HG02759 (cell line): Measurements from ENCODE around the gene ENSA.
"Not testable (repeated sequence)": the region's sequence is repeated elsewhere in the genome, so short reads cannot be mapped to it uniquely, and the experiment has no call there.

Experiments used
- ATAC-seq: cut with Tn5 transposase; IDR thresholded peaks from one replicate; pipeline ENCODE4 v1.9.1; 2021; ENCODE audit warnings: mild to moderate bottlenecking, moderate library complexity; ENCODE audit not compliant: unreplicated experiment

ENSA gene

DNA sequence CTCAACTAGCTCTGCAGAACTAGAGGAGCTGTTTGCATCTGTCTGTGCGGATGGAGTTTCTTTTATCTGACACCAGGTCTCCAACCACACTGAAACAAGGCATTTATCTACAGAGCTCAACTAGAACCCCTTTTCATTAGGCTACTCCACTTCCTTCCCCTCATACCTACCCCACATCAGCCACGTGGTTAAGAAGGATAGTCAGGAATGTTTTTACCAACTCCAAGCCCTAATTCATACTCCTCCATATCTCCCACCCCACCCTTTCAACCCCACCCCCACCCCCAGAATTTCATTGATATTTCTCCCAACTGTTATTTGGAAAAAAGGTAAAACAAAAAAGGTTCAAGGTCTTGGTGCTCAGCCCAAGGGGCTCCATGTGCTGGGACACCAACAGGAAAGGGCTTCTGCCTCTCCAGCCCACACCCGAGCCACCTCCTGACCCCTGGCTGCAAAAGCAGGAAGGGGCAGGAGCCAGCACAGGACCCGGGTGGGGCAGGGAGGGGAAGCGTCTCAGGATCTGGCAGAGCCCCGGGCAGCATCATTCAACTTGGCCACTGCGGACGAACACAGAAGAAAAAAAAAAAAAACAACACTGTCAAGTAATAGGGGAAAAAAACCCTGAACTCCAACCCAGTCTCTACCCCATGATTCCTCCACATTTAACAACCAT is 7.0 kb downstream of the ENSA start:
- ATAC-seq: no peak

DNA sequence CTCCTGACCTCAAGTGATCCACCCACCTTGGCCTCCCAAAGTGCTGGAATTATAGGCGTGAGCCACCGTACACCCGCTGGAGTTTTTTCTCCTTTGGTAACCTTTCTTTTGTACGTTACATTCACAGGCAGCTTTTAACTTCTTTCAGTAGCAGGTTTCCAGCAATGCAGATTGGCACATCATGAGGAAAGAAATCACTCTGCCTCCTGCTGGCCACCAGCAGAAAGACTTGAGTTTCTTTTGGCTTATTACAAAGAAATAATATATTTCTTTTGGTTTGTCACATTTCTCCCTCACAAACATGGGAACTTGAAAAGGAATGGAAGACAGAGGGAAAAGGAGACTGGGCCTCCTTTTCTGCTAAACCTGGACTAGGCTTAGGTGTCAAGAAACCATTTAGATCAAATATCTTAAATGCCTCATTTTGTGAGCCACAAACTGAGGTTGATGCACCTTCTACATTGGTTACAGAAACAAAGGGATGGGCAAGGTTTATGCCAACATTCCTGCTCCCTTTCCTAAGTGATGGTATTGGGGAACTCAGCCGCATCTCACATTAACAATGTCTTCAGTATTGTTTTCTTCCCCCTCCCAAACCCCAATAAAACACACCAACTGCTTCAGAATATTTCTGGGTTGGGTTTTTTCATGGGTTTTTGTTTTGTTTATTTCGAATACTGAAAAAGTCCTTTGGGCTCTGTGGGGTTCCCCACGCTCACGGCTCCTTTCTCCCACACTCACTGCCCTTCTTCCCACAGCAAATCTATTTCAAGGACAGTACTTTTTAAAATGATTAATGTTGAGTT is 7.7 kb downstream of the ENSA start:
- no peak for ATAC-seq

DNA sequence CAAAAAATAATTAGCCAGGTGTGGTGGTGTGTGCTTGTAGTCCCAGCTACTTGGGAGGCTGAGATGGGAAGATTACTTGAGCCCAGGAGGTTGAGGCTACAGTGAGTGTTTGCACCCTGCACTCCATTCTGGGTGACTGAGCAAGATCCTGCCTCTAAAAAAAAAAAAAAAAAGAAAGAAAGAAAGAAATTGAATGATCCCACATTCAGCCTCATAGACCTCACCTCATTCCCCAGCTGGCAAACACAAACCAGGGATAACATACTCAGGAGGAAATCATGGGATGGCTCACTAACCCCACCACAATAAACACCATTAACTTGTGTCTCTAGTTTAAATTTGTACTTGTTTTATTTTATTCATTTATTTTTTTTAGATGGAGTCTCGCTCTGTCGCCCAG is 8.5 kb downstream of the ENSA start:
- no peak for ATAC-seq

DNA sequence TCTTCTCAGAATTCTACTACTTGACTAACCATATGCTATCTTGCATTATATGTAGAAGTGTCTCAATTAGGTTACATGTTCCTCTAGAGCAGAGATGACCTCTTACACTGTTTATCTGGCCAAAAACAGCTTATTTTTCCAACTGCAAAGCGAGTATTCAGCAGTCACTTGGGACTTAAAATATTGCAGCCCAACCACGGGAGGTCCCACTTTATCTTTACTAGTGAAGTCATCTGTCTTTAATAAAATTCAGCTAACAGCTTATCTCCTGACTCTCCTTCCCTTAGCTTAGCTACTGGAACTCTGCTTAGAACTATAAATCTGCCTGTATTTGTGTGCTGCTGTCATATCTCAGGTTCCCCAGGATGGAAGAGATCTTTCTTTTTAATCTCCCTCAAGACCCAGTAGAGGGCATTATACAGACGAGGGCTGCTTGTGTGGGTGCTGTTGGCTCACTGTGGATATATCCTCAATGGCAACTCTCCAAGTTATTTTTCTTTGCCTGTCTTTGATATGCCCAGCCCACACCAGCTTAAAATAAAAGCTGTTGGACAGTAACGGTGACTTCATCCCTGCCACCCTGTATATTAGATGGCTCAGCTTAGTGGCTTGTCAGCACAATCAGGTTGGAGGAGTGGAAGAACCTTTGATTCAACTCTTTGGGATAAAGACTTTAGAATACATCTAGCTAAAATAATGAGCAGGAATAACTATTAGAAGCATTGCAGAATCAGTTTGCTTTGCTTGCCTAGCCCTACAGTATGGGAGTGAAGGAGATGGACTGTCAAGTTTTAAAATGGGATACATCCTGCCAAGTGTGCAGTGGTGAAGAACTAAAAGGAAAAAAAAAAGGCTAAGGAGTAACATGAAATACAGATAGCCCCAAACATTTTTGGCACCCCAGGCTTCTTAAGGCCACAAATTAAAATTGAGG is 9.6 kb downstream of the ENSA start:
- no peak for ATAC-seq

DNA sequence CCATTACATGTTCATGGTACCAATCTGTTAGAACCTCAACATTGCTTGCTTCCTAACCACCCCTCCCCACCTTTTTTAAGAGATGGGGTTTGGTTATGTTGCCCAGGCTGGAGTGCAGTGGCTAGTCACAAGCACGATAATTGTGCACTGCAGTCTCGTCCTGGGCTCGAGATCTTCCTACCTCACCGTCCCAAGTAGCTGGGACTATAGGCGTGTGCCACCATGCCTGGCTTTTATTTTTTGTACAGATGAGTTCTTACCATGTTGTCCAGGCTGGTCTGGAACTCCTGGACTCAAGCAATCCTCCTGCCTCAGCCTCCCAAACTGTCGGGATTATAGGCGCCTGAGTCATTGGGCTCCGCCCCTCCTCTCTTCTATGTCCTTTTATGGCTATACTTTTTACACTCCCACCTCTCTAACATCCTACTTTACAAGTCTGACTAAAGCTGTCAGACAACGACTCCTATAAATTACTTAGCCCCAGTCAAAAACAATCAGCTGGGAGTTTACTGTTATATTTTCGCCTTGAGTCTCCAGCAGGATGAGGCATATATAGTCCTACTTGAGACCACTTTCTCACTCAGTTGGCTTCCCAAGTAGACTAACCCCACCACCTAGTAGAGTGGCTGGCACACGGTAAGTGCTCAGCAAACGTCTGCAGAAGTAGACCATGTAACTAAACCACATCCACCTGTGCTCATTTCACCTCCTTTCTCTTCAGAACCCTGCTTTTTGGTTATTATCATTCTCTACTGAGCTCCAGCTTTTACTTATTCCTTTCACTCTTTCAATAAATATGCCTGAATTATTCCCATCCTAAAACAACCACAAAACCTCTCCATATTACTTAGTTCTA is 13.8 kb downstream of the ENSA start:
- no peak for ATAC-seq

DNA sequence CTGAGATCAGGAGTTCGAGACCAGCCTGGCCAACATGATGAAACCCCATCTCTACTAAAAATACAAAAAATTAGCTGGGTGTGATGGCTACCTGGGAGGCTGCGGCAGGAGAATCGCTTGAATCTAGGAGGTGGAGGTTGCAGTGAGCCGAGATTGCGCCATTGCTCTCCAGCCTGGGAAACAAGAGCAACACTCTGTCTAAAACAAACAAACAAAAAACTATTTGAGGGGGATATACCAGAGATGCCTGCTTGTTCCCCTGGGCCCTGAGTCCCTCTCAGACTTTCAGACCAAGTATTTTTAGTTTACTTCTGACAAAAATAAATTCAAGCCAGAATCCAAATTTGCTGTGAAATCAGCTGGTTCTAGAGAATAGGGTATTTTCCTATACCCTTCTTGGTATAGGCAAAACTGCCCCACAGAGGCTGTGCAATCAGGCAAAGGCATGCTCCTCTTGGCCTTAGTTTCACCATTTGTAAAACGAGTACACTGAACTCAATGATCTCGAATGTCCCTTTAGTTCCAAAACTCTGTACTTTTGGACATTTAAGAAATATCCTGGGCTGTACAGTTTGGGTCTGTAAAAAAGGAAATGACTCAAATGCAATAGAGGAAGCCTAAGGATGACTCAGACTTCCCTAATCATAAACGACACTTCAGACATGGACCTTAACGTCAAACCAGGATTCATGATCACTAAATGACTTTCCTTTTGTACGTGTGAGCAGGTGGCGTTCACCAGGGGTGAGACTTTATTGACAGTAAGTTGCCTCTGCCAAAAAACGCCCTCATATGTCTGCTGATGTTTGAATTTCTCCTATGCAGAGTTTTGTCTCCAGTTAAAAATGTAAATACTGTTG is 16.1 kb downstream of the ENSA start:
- peak; percentile 51 for ATAC-seq

DNA sequence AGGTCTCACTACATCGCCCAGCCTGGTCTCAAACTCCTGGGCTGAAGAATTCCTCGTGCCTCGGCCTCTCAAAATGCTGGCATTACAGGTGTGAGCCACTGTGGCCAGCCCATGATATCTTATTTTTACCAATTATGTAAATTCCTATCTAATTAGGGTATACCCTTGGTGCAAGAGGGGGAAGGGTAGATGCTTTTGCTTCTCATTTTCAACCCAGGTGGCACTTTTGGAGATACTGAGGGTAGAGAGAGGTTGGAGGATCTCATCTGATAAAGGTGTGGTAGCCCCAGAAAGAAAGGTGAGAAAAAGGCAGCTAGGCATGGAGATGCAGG is 17.4 kb downstream of the ENSA start:
- ATAC-seq: no peak

DNA sequence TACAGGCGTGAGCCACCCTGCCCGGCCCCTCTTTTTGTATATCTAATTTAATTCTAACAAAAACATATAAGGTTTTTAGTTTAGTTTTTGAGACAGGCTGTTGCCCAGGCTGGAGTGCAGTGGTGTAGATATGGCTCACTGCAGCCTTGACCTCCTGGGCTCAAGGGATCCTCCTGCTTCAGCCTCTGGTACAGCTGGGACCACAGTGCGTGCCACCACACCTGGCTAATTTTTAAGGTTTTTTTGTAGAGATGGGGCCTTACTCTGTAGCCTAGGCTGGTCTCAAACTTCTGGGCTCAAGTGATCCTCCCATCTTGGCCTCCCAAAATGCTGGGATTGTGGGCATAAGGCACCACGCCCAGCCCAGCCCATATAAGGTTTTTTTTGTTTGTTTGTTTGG is 18.8 kb downstream of the ENSA start:
- no peak for ATAC-seq

DNA sequence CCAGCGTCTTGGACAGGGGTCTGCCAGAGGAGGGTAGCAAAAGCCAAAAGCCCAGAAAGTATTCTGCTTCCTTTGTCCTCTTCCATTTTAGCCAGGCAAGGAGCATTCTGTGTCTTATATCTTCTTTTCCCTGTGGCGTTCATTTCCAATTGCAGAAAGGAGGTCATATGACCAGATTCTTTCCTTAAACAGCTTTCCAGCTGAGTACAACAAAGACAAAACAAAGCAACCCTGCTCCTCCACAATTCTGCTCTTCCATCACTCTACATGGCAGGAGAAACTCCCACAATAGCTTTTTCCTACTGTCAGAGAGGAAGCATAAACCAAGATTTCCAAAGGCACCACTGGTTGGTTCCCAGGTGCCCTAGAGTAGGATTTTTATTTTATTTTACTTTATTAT is 19.7 kb downstream of the ENSA start:
- no peak for ATAC-seq

DNA sequence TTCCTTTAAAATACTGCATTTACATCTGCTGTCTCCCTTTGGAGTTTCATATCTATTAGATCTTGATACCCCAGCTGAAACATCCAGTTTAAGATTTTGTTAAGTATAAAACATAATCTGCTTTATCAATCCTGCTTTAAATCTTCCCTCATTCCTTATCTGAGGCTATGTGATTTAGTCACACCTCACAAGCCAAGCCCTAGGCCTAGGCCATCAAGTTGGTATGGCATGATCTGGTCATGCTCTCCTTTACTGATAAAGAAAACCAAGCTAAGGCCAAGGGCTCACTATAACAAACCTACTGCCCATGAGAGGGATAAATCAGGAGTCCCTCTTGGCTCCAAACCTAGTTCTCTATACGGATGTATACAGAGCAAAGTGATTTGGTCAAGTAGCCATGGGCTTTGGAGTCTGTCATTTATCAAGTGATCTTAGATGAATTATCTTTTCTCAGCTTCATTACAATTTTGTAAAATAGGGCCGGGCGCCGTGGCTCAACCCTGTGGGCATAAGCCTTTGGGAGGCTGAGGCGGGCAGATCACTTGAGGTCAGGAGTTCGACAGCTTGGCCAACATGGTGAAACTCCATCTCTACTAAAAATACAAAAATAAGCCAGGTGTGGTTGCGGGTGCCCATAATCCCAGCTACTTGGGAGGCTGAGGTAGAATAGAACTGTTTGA is 22.8 kb downstream of the ENSA start:
- ATAC-seq: no peak

DNA sequence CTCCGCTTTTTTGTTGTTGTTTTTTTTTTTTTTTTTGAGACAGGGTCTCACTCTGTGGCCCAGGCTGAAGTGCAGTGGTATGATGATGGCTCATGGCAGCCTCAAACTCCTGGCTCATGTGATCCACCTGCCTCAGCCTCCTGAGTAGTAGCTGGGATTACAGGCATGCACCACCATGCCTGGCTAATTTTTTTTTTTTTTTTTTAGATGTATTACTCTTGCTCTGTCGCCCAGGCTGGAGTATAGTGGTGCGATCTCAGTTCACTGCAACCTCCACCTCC is 24.0 kb downstream of the ENSA start:
- not testable (repeated sequence) for ATAC-seq

DNA sequence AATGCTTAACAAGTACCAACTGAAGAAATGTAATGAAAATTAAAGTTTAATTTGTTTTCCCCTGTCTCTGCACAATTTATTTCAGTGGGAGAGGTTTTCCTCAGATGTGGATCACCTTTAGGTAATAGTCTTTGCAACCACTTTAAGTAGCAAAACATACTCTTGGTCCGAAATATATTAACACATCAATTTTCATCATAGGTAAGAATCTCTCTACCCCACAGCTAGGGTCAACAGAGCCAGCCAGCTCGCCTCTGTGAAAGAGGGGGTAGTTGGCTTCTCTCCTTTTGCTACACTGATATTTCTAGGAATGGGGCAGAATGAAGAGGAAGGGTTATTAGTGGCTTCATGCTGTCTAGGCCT is 25.2 kb downstream of the ENSA start:
- ATAC-seq: no peak

DNA sequence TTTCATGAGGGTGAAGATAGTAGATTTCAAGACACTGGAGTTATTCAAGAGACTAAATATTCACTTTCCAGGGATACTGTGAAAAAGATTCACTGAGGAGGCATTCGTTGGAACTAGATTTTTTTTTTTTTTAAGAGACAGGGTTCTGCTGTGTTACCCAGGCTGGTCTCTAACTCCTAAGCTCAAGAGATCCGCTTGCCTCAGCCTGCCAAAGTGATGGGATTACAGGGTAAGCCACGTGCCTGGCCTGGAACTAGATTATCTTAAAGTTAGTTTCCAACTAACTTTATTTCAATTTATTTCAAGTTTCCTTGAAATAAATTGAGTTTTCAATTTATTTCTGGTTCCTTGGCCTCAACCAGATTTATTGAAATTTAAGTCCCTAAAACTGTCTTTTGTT is 25.7 kb downstream of the ENSA start:
- no peak for ATAC-seq

DNA sequence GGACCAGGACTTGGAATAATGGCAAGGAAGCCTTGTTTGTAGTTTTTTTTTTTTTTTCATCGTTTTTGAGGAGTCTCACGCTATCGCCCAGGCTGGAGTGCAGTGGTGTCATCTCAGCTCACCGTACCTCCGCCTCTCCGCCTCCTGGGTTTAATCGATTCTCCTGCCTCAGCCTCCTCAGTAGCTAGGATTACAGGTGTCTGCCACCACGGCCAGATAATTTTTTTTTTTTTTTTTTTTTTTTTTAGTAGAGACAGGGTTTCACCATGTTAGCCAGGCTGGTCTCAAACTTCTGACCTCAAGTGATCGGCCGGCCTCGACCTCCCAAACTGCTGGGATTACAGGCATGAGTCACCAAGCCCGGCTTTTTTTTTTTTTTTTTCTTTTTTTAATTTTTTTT is 27.0 kb downstream of the ENSA start:
- ATAC-seq: not testable (repeated sequence)

DNA sequence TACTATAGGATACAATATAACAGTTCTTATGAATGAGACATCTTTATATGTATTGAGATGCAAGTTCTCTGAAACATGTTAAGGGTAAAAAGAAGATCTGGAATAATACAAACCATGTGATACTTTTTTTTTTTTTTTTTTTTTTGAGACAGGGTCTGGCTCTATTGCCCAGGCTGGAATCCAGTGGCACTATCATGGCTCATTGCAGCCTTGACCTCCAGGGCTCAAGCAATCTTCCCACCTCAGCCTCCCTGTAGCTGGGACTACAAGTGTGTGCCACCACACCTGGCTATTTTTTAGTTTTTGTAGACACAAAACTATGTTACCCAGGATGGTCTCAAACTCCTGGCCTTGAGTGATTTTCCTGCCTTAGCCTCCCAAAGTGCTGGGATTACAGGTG is 27.9 kb downstream of the ENSA start:
- ATAC-seq: no peak

DNA sequence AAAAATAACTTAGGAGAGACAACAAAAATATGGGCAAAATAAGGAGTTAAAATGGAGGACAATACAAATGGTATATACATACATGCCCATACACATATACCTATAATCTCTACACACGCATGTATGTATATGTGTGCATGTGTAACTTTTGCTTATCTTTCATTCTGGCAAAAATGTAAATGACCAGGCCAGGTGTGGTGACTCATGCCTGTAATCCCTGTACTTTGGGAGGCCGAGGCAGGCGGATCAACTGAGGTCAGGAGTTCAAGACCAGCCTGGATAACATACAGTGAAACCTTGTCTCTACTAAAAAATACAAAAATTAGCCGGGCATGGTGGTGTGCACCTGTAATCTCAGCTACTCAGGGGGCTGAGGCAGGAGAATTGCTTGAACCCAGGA is 31.1 kb downstream of the ENSA start:
- ATAC-seq: not testable (repeated sequence)

DNA sequence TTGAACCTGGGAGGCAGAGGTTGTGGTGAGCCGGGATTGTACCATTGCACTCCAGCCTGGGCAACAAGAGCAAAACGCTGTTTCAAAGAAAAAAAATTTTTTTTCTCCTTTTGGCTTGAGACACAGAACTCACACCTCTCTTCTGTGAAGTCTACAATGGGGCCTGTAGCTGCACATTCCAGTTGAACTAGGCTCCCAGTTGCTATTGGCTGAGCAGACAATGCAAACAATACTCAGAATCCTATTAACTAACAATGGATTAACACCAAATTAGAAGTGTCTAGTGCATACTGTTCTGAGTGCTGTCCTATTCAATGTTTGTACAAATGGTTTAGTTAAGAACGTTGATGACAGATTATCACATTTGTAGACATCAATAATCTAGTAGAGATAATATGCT is 32.4 kb downstream of the ENSA start:
- ATAC-seq: no peak

DNA sequence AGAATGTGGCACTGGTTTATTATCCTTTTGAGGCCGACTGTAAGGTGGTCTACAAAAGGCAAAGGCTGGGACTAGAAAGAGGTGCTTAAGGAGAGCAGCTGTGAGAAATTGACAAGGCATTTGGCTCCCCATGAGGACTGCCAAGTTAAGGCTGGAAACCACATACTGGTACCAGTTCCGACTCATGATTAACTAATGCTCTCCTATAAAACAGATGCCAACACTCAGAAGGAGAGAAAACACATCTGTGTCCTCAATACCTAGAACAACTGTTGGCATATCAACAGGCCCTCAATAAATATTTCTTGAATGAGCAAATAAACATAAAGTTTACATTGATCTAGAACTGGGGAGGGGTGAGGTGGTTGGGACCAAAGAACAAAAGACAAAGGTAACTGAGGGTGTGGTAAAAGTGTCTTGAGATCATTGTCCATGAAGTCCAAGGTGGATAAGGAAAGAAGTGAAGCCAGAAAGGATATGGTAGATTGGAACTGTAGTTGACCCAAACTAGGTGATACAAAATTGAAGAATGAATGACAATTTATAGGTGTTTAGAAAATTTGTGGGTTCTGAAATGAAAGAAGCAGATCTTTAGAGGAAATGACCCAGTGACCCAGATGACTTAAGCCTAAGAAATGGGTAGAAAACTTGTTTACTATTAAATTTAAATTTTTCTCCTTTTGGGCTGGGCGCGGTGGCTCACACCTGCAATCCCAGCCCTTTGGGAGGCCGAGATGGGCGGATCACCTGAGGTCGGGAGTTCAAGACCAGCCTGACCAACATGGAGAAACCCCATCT is 33.1 kb downstream of the ENSA start:
- no peak for ATAC-seq

DNA sequence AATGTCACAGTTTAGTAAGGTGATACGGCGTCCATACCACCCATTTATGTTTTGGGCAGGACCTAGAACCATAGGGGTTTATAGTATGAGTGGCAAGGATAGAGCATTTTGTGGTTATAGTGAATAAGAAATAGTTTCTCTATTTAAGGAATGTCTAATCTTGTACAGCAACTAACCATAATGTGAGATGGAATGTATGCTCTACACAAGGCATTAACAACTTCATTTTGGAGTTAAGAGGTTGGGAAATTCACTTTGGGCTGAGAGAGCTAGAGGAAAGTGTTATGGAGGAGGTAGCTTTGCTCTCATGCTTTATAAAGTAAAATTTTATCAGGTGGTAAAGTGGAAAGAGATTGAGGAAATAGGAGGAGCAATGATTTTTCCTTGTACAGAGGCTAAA is 47.0 kb downstream of the ENSA start:
- no peak for ATAC-seq
